GM18858 (cell line): ENCODE results near the gene IL17REL.
"Not testable (repeated sequence)": the region's sequence is repeated elsewhere in the genome, so short reads cannot be mapped to it uniquely, and the experiment has no call there.

Experiments used
- ATAC-seq: cut with Tn5 transposase; IDR thresholded peaks from one replicate; pipeline ENCODE4 v1.9.1; 2021; ENCODE audit not compliant: unreplicated experiment

Gene IL17REL

GRCh38 chr22:49992921-49993648, 19.5 kb downstream of the IL17REL start:
- no peak for ATAC-seq

- ATAC-seq = no peak
Observed at GRCh38 chr22:49991907-49992533, 20.5 kb downstream of the IL17REL start.

- no peak for ATAC-seq
Observed at GRCh38 chr22:49991167-49991566, 21.4 kb downstream of the IL17REL start.

- not testable (repeated sequence) for ATAC-seq
Observed at GRCh38 chr22:49989826-49990225, 22.7 kb downstream of the IL17REL start.

- no peak for ATAC-seq
Observed at GRCh38 chr22:49986325-49986724, 26.2 kb downstream of the IL17REL start.

- ATAC-seq = no peak
Observed at GRCh38 chr22:49983148-49984042, 29.2 kb downstream of the IL17REL start.

GRCh38 chr22:49981799-49982198, 30.8 kb downstream of the IL17REL start:
- not testable (repeated sequence) for ATAC-seq

- ATAC-seq = no peak
Observed at GRCh38 chr22:49979587-49980264, 32.8 kb downstream of the IL17REL start.

GRCh38 chr22:49977578-49977977, 35.0 kb downstream of the IL17REL start:
- ATAC-seq = no peak

GRCh38 chr22:49976439-49977175, 36.0 kb downstream of the IL17REL start:
- ATAC-seq = no peak

GRCh38 chr22:49975543-49976389, 36.8 kb downstream of the IL17REL start:
- no peak for ATAC-seq

- no peak for ATAC-seq
Observed at GRCh38 chr22:49973018-49973961, 39.3 kb downstream of the IL17REL start.

- ATAC-seq = no peak
Observed at GRCh38 chr22:49972163-49973017, 40.2 kb downstream of the IL17REL start.

- no peak for ATAC-seq
Observed at GRCh38 chr22:49971232-49972162, 41.1 kb downstream of the IL17REL start.

- peak; percentile 46 for ATAC-seq
Observed at GRCh38 chr22:49970528-49971231, 41.9 kb downstream of the IL17REL start.
